A673 (cell line): Measurements from ENCODE around the gene DMC1. TPM values are rescaled to one million over a fixed set of nuclear protein-coding genes. Genes with fewer than 3 reads are reported as not detected.

ENCODE experiments used
- BruUV-seq: library from RNA; stranded (reverse); fragments of 400-500 nt; replicated peaks from 2 replicates; lab custom pipeline; 2021; lab: Mats Ljungman, UMichigan
- CTCF ChIA-PET: fragments of 300-600 bp; sonication (Branson Sonifier 250); formaldehyde crosslinking; loops from one replicate; lab custom pipeline; 2022; ENCODE audit warnings: antibody characterized with exemption; lab: Charles Lee
- POLR2A ChIA-PET: fragments of 300-600 bp; sonication (Branson Sonifier 250); formaldehyde crosslinking; loops from one replicate; lab custom pipeline; 2022; ENCODE audit warnings: antibody characterized with exemption; ENCODE audit not compliant: low non-redundant PET; lab: Charles Lee
- DNase-seq: peaks from one replicate; pipeline ENCODE4 v3.0.0-alpha.2; 2015; ENCODE audit warnings: low spot score
- H3K27ac ChIP-seq: fragments of 200-600 bp; sonication (generic); 2 replicates; pipeline ENCODE4 v1.5.1; 2016; ENCODE audit warnings: mixed run types, low read depth, mild to moderate bottlenecking, mixed read lengths, antibody characterized with exemption, low read length; ENCODE audit not compliant: poor library complexity, severe bottlenecking
- H3K27me3 ChIP-seq: fragments of 200-600 bp; sonication (generic); replicated peaks from 2 replicates; pipeline ENCODE4 v1.6.1; 2017; ENCODE audit warnings: mixed run types, low read depth, mild to moderate bottlenecking, mixed read lengths, antibody characterized with exemption, low read length; ENCODE audit not compliant: insufficient read depth, poor library complexity
- H3K36me3 ChIP-seq: fragments of 200-600 bp; sonication (generic); 2 replicates; pipeline ENCODE4 v1.6.1; 2016; ENCODE audit warnings: mixed run types, mild to moderate bottlenecking, mixed read lengths, antibody characterized with exemption, low read length; ENCODE audit not compliant: insufficient read depth, poor library complexity, severe bottlenecking
- H3K4me1 ChIP-seq: fragments of 200-600 bp; sonication (generic); 2 replicates; pipeline ENCODE4 v1.6.1; 2017; ENCODE audit warnings: mixed run types, mild to moderate bottlenecking, mixed read lengths, antibody characterized with exemption, low read length; ENCODE audit not compliant: insufficient read depth, poor library complexity, severe bottlenecking
- H3K4me3 ChIP-seq: fragments of 200-600 bp; sonication (generic); 2 replicates; pipeline ENCODE4 v1.5.1; 2016; ENCODE audit warnings: low read depth, mixed run types, mild to moderate bottlenecking, mixed read lengths, low read length; ENCODE audit not compliant: poor library complexity, severe bottlenecking
- H3K9me3 ChIP-seq: fragments of 200-600 bp; sonication (generic); 2 replicates; pipeline ENCODE4 v1.6.1; 2016; ENCODE audit warnings: mixed run types, low read depth, mild to moderate bottlenecking, mixed read lengths, antibody characterized with exemption, low read length; ENCODE audit not compliant: poor library complexity, severe bottlenecking
- CTCF ChIP-seq: fragments of 300-800, 200-600 bp; sonication (generic); conservative IDR thresholded peaks from 2 replicates; pipeline ENCODE4 v1.5.1; 2017; ENCODE audit warnings: low read depth, mild to moderate bottlenecking, antibody characterized with exemption, low read length, moderate library complexity, mixed read lengths
- EZH2 ChIP-seq: fragments of 200-600 bp; sonication (generic); IDR thresholded peaks from 2 replicates; pipeline ENCODE4 v1.6.1; 2017; ENCODE audit warnings: borderline replicate concordance, low read depth, mild to moderate bottlenecking, mixed read lengths, antibody characterized with exemption, low read length; ENCODE audit not compliant: poor library complexity, severe bottlenecking
- intact Hi-C: fragments of 100-400 bp; cut with micrococcal nuclease; formaldehyde crosslinking; loops from one replicate; pipeline ENCODE4 v1.10.0; 2022; ENCODE audit not compliant: unreplicated experiment
- total RNA-seq: library from RNA; stranded (reverse); gene quantifications from 2 replicates; pipeline ENCODE4 v1.2.3, GENCODE V29; 2021

The DMC1 gene
- total RNA-seq, 1 experiment from 2014 or later = 2.3 TPM

GRCh38 chr22:38614332-38615063 lies 44.5 kb upstream of the DMC1 start:
- Histone ChIP-seq H3K9me3 (no peaks in the 10 kb centered on the region), H3K4me3 (no peak overlapping the region), H3K27me3 (no peaks in the 10 kb centered on the region), H3K27ac (no peak overlapping the region), H3K4me1 (no peaks in the 10 kb centered on the region), H3K36me3 (no peaks in the 10 kb centered on the region)
- ChIA-PET CTCF (no interaction called here), POLR2A (no interaction called here)
- TF ChIP-seq EZH2 (no peak), CTCF (no peak)
- BruUV-seq = no TSS peak
- intact Hi-C loops = no loop called here
- DNase-seq = no peak

DNA sequence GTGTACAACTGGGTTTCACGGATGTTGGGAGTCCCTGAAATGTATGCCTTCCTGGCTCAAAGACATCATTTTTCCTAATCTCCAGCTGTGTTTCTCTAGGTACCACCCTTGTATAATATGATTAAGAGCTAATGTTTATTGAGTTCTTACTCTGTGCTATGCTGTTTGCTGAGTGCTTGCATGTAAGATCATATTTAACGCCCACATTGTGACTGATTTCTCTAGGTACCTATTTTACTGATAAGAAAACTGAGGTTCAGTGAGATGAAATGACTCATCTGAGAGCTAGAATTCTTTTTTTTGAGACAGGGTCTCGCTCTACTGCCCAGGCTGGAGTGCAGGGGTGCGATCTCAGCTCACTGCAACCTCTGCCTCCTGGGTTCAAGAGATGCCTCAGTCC lies 43.6 kb upstream of the DMC1 start:
- TF ChIP-seq EZH2 (no peak), CTCF (no peak)
- no peaks in the 10 kb centered on the region for H3K9me3 ChIP-seq
- CTCF ChIA-PET = no interaction called here
- intact Hi-C loops = no loop called here
- no peak for DNase-seq
- no TSS peak for BruUV-seq
- no peak overlapping the region for H3K4me3 ChIP-seq
- POLR2A ChIA-PET = no interaction called here
- H3K27ac ChIP-seq = no peak overlapping the region
- H3K4me1 ChIP-seq = no peaks in the 10 kb centered on the region
- H3K27me3 ChIP-seq = no peaks in the 10 kb centered on the region
- no peaks in the 10 kb centered on the region for H3K36me3 ChIP-seq

GRCh38 chr22:38612217-38613006 lies 42.4 kb upstream of the DMC1 start:
- POLR2A ChIA-PET = interaction anchor here (0.6 kb wide), 1 partner anchor 9 kb away, joined by 4 read pairs; no protein-coding TSS in a partner anchor
- H3K9me3 ChIP-seq = no peaks in the 10 kb centered on the region
- no peak overlapping the region for H3K27ac ChIP-seq
- TF ChIP-seq EZH2 = no peak
- TF ChIP-seq CTCF = no peak
- DNase-seq = no peak
- no peak overlapping the region for H3K4me3 ChIP-seq
- BruUV-seq = no TSS peak
- intact Hi-C loops = no loop called here
- H3K4me1 ChIP-seq = no peaks in the 10 kb centered on the region
- H3K27me3 ChIP-seq = no peaks in the 10 kb centered on the region
- CTCF ChIA-PET = no interaction called here
- no peaks in the 10 kb centered on the region for H3K36me3 ChIP-seq
